Measurements from ENCODE around the gene TMEM139. TPM values are rescaled to one million over a fixed set of nuclear protein-coding genes. Genes with fewer than 3 reads are reported as not detected.

TMEM139 gene
- total RNA-seq, 1 experiment from 2014 or later: 0.85 TPM

DNA sequence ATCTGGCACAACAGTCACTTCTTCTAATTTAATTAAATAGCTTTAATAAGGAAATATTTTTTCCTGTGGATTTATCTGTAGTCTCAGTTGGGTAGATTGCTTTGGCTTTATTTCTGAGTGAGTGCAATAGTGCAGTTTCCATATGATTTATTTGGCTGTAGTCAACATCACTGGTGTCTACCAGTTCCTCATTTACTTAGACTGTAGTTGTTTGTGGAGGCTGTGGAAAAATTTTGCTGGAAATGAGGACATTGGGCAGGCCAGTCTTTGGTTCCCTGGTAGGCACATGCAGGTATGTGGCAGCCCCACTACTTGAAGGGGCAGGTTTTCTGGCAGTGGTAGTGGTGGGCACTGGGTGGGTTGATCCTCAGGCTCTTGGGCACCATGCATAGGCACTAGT is 47.4 kb upstream of the TMEM139 start:
- no peak overlapping the region for H4K5ac ChIP-seq (ENCODE audit: insufficient read length, low read depth, low read length)
- no peaks in the 10 kb centered on the region for H3K9me3 ChIP-seq (ENCODE audit: control insufficient read depth, low read depth, low read length)
- Mint-ChIP-seq H3K27ac (no peak overlapping the region), H3K4me3 (no peak overlapping the region), H3K27me3 (ENCODE audit: low read depth) (peaks cover 12% of the 10 kb centered on the region), H3K9me3 (peaks cover 15 to 17% of the 10 kb centered on the region in 2 experiments), H3K4me1 (peaks cover 3 to 7% of the 10 kb centered on the region in 2 experiments; a peak in 3 of 4 replicates), H3K36me3 (ENCODE audit: insufficient read depth in 1 of 3, low read depth in 3 of 3) (peaks cover 0 to 7% (median 0%) of the 10 kb centered on the region in 3 experiments; a peak in 4 of 7 replicates)
- TF ChIP-seq, protein P1, sequence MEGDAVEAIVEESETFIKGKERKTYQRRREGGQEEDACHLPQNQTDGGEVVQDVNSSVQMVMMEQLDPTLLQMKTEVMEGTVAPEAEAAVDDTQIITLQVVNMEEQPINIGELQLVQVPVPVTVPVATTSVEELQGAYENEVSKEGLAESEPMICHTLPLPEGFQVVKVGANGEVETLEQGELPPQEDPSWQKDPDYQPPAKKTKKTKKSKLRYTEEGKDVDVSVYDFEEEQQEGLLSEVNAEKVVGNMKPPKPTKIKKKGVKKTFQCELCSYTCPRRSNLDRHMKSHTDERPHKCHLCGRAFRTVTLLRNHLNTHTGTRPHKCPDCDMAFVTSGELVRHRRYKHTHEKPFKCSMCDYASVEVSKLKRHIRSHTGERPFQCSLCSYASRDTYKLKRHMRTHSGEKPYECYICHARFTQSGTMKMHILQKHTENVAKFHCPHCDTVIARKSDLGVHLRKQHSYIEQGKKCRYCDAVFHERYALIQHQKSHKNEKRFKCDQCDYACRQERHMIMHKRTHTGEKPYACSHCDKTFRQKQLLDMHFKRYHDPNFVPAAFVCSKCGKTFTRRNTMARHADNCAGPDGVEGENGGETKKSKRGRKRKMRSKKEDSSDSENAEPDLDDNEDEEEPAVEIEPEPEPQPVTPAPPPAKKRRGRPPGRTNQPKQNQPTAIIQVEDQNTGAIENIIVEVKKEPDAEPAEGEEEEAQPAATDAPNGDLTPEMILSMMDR (conservative IDR thresholded peaks at IDR 0.05): no peak
- no peak overlapping the region for H3K56ac ChIP-seq (ENCODE audit: insufficient read length, low read depth, low read length)
- H3K14ac ChIP-seq (ENCODE audit: insufficient read depth, low read length): no peak overlapping the region
- H3K4ac ChIP-seq (ENCODE audit: low read depth, low read length): no peak overlapping the region
- H3K4me2 ChIP-seq (ENCODE audit: insufficient read depth, insufficient read length, low read length): no peak overlapping the region
- H2AK5ac ChIP-seq (ENCODE audit: insufficient read length, low read length): no peak overlapping the region
- H2BK15ac ChIP-seq (ENCODE audit: low read depth, low read length): no peak overlapping the region
- H2BK20ac ChIP-seq (ENCODE audit: low read depth, low read length, poor library complexity, severe bottlenecking): no peak overlapping the region
- no peaks in the 10 kb centered on the region for H4K20me1 ChIP-seq (ENCODE audit: control insufficient read depth, insufficient read depth, insufficient read length)
- no peak overlapping the region for H3K9ac ChIP-seq (ENCODE audit: extremely low read depth, insufficient read length, low read length)
- no peak overlapping the region for H3K27ac ChIP-seq (ENCODE audit: insufficient read length, low read depth, low read length)
- no peak overlapping the region for H3K18ac ChIP-seq (ENCODE audit: insufficient read length, low read depth, low read length)
- no peak overlapping the region for H2AFZ ChIP-seq (ENCODE audit: low read length)
- no peaks in the 10 kb centered on the region for H3K79me2 ChIP-seq (ENCODE audit: insufficient read depth, low read length)
- H4K91ac ChIP-seq (ENCODE audit: insufficient read length, low read depth, low read length): no peak overlapping the region
- H2BK12ac ChIP-seq (ENCODE audit: insufficient read length, low read depth, low read length): no peak overlapping the region
- no peaks in the 10 kb centered on the region for H3K23me2 ChIP-seq (ENCODE audit: insufficient read length, low read depth, low read length, poor library complexity, severe bottlenecking)
- H2BK120ac ChIP-seq (ENCODE audit: low read depth, low read length, poor library complexity, severe bottlenecking): no peak overlapping the region
- no peak overlapping the region for H4K8ac ChIP-seq (replicated peaks; ENCODE audit: insufficient read length, low read depth, low read length)
- H3K4me1 ChIP-seq (ENCODE audit: insufficient read depth, low read length): no peaks in the 10 kb centered on the region
- H3K23ac ChIP-seq (ENCODE audit: insufficient read length, low read depth, low read length): no peak overlapping the region
- H3K27me3 ChIP-seq (ENCODE audit: insufficient read depth, low read length): no peaks in the 10 kb centered on the region
- H3T11ph ChIP-seq (ENCODE audit: low read length): no peak overlapping the region
- no peak for DNase-seq
- H3K79me1 ChIP-seq (ENCODE audit: insufficient read depth, low read depth, low read length, poor library complexity, severe bottlenecking): no peaks in the 10 kb centered on the region
- no peak overlapping the region for H2BK5ac ChIP-seq (ENCODE audit: insufficient read length, low read length)
